Right lobe of liver (tissue), 6 donors: ENCODE results near the gene FCHO1. TPM values are rescaled to one million over a fixed set of nuclear protein-coding genes. Genes with fewer than 3 reads are reported as not detected.

Experiments
- ATAC-seq, 4 donors: fragments of 200-7000 bp; cut with Tn5 transposase; one replicate each; pipeline ENCODE4 v1.9.1; 2020; ENCODE audit warnings: mild to moderate bottlenecking in 4 of 4, moderate library complexity in 4 of 4
- DNase-seq, 3 donors: peaks; one replicate each; pipeline ENCODE4 v3.0.0-alpha.2; 2020
- H3K27ac ChIP-seq, 3 donors: fragments of 200-600 bp; one replicate each; pipeline ENCODE4 v1.8.0; 2022
- H3K27me3 ChIP-seq, 2 donors: fragments of 200-600 bp; one replicate each; pipeline ENCODE4 v1.8.0; 2022
- H3K36me3 ChIP-seq, 4 donors: fragments of 200-600 bp; sonication (generic) in 1 of 4; one replicate each; pipeline versions ENCODE4 v1.5.1 to v1.8.0; 2017 to 2022; ENCODE audit warnings: control low read depth in 1 of 4
- H3K4me1 ChIP-seq, 4 donors: fragments of 200-600 bp; sonication (generic) in 1 of 4; one replicate each; pipeline versions ENCODE4 v1.5.1 to v1.8.0; 2017 to 2022; ENCODE audit warnings: control low read depth in 1 of 4
- H3K4me3 ChIP-seq, 3 donors: fragments of 200-600 bp; one replicate each; pipeline ENCODE4 v1.8.0; 2022
- H3K9me3 ChIP-seq, 4 donors: fragments of 200-600 bp; sonication (generic) in 1 of 4; one replicate each; pipeline versions ENCODE4 v1.5.1 to v1.8.0; 2017 to 2022; ENCODE audit warnings: control low read depth in 1 of 4
- CTCF ChIP-seq, 4 donors: fragments of 200-600 bp in 3 of 4; fragments of 450-650 bp in 1 of 4; IDR thresholded peaks; one replicate each; pipeline versions ENCODE4 v1.5.1 to v1.8.0; 2016 to 2022; ENCODE audit warnings: antibody characterized with exemption in 4 of 4, mild to moderate bottlenecking in 2 of 4
- POLR2A ChIP-seq: fragments of 450-650 bp; IDR thresholded peaks from one replicate; pipeline ENCODE4 v1.6.1; 2017; ENCODE audit warnings: antibody characterized with exemption, mild to moderate bottlenecking
- WGBS: methylation state at CpG from one replicate; pipeline ENCODE4 v1.1.6; 2018; ENCODE audit warnings: low coverage, low lambda C conversion rate; ENCODE audit not compliant: insufficient coverage; ENCODE audit errors: missing lambda C conversion rate; 5-methylcytosine and 5-hydroxymethylcytosine counted together
- intact Hi-C, 2 donors: fragments of 100-400 bp; cut with DNase I; formaldehyde crosslinking; loops; one replicate each; pipeline versions ENCODE4 v1.11.2 to v1.14.1; 2022
- total RNA-seq, 6 experiments: library from RNA; depleted of rRNA in 2 of 6; stranded (reverse); fragments of >200 nt in 2 of 6; fragmentation: NEBNext Ultra II Directional in 3 of 6; extraction: Animal tissue kit (Norgen Biotek cat#: 25700) in 3 of 6; gene quantifications; one replicate each; pipeline versions ENCODE4 v1.1.0 to v1.2.4, GENCODE V29; 2016 to 2023
- donor health status: DM: no; HTN: yes; CAD: no.
- donor health status: DM: no; HTN: no; CAD: no.
- donor health status: DM: no; HTN: no; CAD: no.
- donor health status: DM: no; HTN: yes; CAD: no.
- donor health status: DM: no; HTN: yes; CAD: no.

FCHO1 gene
- total RNA-seq, 6 experiments from 2014 or later = 0.93 to 3.6 (median 1.3) TPM

GRCh38 chr19:17831419-17831888 lies 80.2 kb downstream of the FCHO1 start:
- DNase-seq = no peak

GRCh38 chr19:17832443-17833208 lies 81.3 kb downstream of the FCHO1 start:
- H3K36me3 ChIP-seq = no peaks in the 10 kb centered on the region
- no peak overlapping the region for H3K27ac ChIP-seq
- WGBS = 90% methylated on average over 2 of the region's 17 CpGs
- no peak for DNase-seq
- H3K9me3 ChIP-seq = no peaks in the 10 kb centered on the region
- no peaks in the 10 kb centered on the region for H3K4me1 ChIP-seq
- H3K27me3 ChIP-seq = no peaks in the 10 kb centered on the region
- H3K4me3 ChIP-seq = no peak overlapping the region
- intact Hi-C loops = no loop called here
- no peak for ATAC-seq
- TF ChIP-seq CTCF (IDR thresholded peaks at IDR 0.05) (no peak), POLR2A (no peak)

More at GRCh38 chr19:17831419-17831888, 80.2 kb downstream of the FCHO1 start:
- TF ChIP-seq CTCF (IDR thresholded peaks at IDR 0.05) = no peak
- TF ChIP-seq POLR2A = no peak
- Histone ChIP-seq H3K4me3 (no peak overlapping the region), H3K27me3 (no peaks in the 10 kb centered on the region), H3K36me3 (no peaks in the 10 kb centered on the region), H3K9me3 (no peaks in the 10 kb centered on the region), H3K4me1 (no peaks in the 10 kb centered on the region), H3K27ac (no peak overlapping the region)
- intact Hi-C loops = no loop called here
- no peak for ATAC-seq
- WGBS = 44% methylated on average over 7 of the region's 25 CpGs

GRCh38 chr19:17834350-17835181 lies 83.3 kb downstream of the FCHO1 start:
- Histone ChIP-seq H3K27me3 (no peaks in the 10 kb centered on the region), H3K4me1 (no peaks in the 10 kb centered on the region), H3K36me3 (no peaks in the 10 kb centered on the region), H3K27ac (no peak overlapping the region), H3K4me3 (no peak overlapping the region), H3K9me3 (no peaks in the 10 kb centered on the region)
- WGBS = 32% methylated on average over 10 of the region's 27 CpGs
- no peak for DNase-seq
- intact Hi-C loops = no loop called here
- no peak for ATAC-seq
- TF ChIP-seq CTCF (IDR thresholded peaks at IDR 0.05) (no peak), POLR2A (no peak)

GRCh38 chr19:17835182-17836006 lies 84.1 kb downstream of the FCHO1 start:
- no peak for ATAC-seq
- WGBS = 45% methylated on average over 6 of the region's 8 CpGs

More at GRCh38 chr19:17835182-17836006, 84.1 kb downstream of the FCHO1 start:
- Histone ChIP-seq H3K9me3 (no peaks in the 10 kb centered on the region), H3K4me1 (no peaks in the 10 kb centered on the region), H3K27me3 (no peaks in the 10 kb centered on the region), H3K27ac (no peak overlapping the region), H3K36me3 (no peaks in the 10 kb centered on the region), H3K4me3 (no peak overlapping the region)
- intact Hi-C loops = no loop called here
- TF ChIP-seq POLR2A (no peak), CTCF (IDR thresholded peaks at IDR 0.05) (no peak)
- DNase-seq = no peak
